Ectodermal cell (in vitro differentiated cells): ENCODE results near the gene RBFOX2.
"Not testable (repeated sequence)": the region's sequence is repeated elsewhere in the genome, so short reads cannot be mapped to it uniquely, and the experiment has no call there.

Experiments
- H3K27ac ChIP-seq: 2 replicates; pipeline ENCODE4 v1.7.0; 2013; ENCODE audit warnings: mild to moderate bottlenecking, low read depth, low read length; ENCODE audit not compliant: insufficient read depth, poor library complexity, severe bottlenecking
- H3K27me3 ChIP-seq: 2 replicates; pipeline ENCODE4 v1.7.0; 2013; ENCODE audit warnings: mild to moderate bottlenecking, low read length; ENCODE audit not compliant: insufficient read depth, control insufficient read depth, poor library complexity, severe bottlenecking
- H3K36me3 ChIP-seq: one replicate; pipeline ENCODE4 v1.7.0; 2013; ENCODE audit warnings: low read length; ENCODE audit not compliant: control insufficient read depth, insufficient read depth
- H3K4me1 ChIP-seq: one replicate; pipeline ENCODE4 v1.7.0; 2013; ENCODE audit warnings: low read length; ENCODE audit not compliant: control insufficient read depth, insufficient read depth
- H3K4me3 ChIP-seq: 2 replicates; pipeline ENCODE4 v1.7.0; 2013; ENCODE audit warnings: low read depth, low read length, control low read depth; ENCODE audit not compliant: insufficient read depth
- H3K9me3 ChIP-seq: 2 replicates; pipeline ENCODE4 v1.7.0; 2013; ENCODE audit warnings: mild to moderate bottlenecking, low read length, moderate library complexity; ENCODE audit not compliant: control insufficient read depth
- WGBS, 2 experiments: methylation state at CpG; one replicate each; pipeline ENCODE4 v1.1.7; 2013; ENCODE audit warnings: missing lambda C conversion rate in 2 of 2; 5-methylcytosine and 5-hydroxymethylcytosine counted together

The RBFOX2 gene

DNA sequence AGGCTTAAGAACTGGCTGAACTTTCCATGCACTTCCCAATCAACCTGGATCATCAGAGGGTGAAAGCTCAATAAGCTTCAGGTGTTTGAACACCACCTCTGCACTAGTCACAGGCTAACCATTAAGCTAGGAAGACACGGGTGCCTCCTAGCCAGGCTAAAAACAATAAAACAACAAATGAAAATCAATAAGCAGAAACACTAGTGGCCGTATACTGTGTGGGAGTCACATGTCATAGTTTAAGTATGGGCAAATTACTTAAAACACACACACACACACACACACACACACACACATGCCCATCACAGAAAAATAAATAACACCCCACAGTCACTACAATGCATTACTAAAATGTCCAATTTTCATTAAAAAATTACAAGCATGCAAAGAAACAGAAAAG lies 225.7 kb downstream of the RBFOX2 start:
- Histone ChIP-seq H3K9me3 (no peaks in the 10 kb centered on the region), H3K27ac (no peak overlapping the region), H3K4me1 (peaks cover 4% of the 10 kb centered on the region), H3K36me3 (peaks cover 7% of the 10 kb centered on the region), H3K27me3 (no peaks in the 10 kb centered on the region), H3K4me3 (no peak overlapping the region)
- 93 to 96% methylated on average over 2 of the region's 2 CpGs for WGBS, 2 experiments

DNA sequence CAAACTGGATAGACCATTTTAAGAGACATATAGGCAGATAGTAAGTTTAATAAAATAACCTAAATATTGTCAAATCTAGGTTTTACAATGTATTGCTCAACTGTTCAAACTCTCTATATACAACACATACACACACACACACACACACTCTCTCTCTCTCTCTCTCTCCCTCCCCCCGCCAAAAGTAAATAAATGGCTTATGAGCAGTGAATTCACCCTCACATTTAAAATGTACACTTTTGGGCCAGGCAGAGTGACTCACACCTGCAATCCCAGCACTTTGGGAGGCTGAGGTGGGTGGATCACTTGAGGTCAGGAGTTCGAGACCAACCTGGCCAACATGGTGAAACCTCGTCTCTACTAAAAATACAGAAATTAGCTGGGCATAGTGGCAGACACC lies 227.3 kb downstream of the RBFOX2 start:
- H3K27me3 ChIP-seq, H3K9me3 ChIP-seq, H3K4me1 ChIP-seq, H3K4me3 ChIP-seq, H3K36me3 ChIP-seq, H3K27ac ChIP-seq: not testable (repeated sequence)
- WGBS, 2 experiments, result 89 to 94% methylated on average over 3 of the region's 3 CpGs

DNA sequence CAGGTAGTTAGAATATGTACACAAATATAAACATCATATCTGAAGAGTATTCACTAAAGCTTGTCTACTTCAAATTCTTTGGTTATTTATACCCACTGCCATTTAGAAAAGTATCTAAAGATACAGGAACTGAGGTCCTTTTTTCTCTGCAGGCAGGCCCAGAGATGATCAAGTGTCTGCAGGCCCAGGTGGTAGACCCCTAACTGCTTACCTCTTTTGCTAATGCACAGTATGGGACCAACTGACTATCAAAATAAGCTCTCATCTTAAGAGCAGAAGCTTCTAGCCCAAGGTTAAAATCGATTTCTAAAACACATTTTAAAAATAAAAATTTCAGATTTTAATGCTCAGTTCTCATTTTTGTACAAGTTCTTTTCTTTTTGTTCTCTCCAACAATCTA lies 229.5 kb downstream of the RBFOX2 start:
- no peaks in the 10 kb centered on the region for H3K27me3 ChIP-seq
- H3K4me1 ChIP-seq, result peaks cover 4% of the 10 kb centered on the region
- H3K9me3 ChIP-seq, result no peaks in the 10 kb centered on the region
- no peaks in the 10 kb centered on the region for H3K36me3 ChIP-seq
- 85% methylated on average over 1 of the region's 1 CpG for WGBS, 2 experiments
- no peak overlapping the region for H3K4me3 ChIP-seq
- no peak overlapping the region for H3K27ac ChIP-seq

DNA sequence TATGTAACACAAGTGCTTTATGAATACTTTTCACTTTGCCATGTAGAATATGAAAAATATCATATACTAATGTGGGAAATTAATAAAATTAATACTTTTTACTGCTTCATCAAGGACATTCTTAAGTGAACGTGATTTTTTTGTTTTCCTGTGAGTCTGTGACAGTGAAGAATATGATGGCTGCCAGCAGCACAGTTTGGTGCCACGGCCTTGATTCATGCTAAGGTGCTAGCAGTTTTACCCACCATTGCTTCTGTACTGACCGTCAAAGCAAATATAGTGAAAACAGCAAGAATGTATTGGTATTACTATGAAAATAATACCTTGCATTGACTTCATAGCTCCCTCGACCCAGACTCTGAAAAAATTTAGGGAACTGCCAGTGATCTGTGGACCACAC lies 231.2 kb downstream of the RBFOX2 start:
- H3K9me3 ChIP-seq, result no peaks in the 10 kb centered on the region
- H3K4me3 ChIP-seq, result no peak overlapping the region
- WGBS, 2 experiments, result 91 to 92% methylated on average over 4 of the region's 4 CpGs
- no peaks in the 10 kb centered on the region for H3K36me3 ChIP-seq
- H3K27me3 ChIP-seq, result no peaks in the 10 kb centered on the region
- H3K27ac ChIP-seq, result no peak overlapping the region
- peaks cover 4% of the 10 kb centered on the region for H3K4me1 ChIP-seq

DNA sequence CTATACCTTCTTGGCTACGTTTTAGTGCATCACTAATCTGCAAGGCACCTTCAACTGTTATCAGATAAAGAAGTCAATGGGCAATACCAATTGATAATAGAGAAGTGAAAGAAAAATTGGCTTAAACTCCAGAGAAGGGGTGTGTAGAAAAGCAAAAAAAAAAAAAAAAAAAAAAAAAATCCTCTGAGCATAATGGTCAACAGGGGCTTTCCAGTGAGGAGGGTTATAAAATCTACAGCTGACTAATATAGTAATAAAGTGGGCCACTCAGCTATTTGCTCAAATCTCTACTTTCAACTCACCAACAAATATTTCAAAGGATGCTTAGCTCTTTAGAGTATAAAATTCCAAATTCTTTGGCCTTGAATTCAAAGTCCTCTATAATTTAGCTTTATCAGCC lies 233.1 kb downstream of the RBFOX2 start:
- H3K27ac ChIP-seq, result no peak overlapping the region
- 90 to 93% methylated on average over 1 of the region's 1 CpG for WGBS, 2 experiments

GRCh38 chr22:35792506-35792905 lies 236.1 kb downstream of the RBFOX2 start:
- WGBS, 2 experiments, result 92 to 96% methylated on average over 3 to 4 of the region's 4 CpGs
- H3K27ac ChIP-seq, result no peak overlapping the region
- H3K4me3 ChIP-seq, result no peak overlapping the region
- H3K36me3 ChIP-seq, result no peaks in the 10 kb centered on the region
- H3K9me3 ChIP-seq, result no peaks in the 10 kb centered on the region
- H3K27me3 ChIP-seq, result no peaks in the 10 kb centered on the region
- no peaks in the 10 kb centered on the region for H3K4me1 ChIP-seq

More for the DNA sequence above, 233.1 kb downstream of the RBFOX2 start:
- Histone ChIP-seq H3K4me1 (peaks cover 1% of the 10 kb centered on the region), H3K27me3 (no peaks in the 10 kb centered on the region), H3K36me3 (no peaks in the 10 kb centered on the region), H3K4me3 (no peak overlapping the region), H3K9me3 (no peaks in the 10 kb centered on the region)

DNA sequence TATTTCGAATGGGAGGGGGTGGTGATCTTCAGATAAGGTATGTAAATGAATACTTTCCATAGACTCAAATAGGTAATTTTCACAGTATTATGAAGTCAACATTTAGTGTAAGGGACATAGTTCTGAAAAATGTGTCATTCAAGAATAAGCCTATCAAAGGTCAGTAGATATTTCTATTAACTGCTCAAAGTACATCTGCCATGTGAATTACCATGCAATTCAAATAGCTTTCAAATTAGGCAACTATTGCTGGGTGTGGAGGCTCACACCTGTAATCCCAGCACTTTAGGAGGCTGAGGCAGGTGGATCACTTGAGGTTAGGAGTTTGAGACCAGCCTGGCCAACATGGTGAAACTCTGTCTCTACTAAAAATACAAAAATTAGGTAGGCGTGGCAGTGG lies 236.8 kb downstream of the RBFOX2 start:
- H3K4me3 ChIP-seq, H3K9me3 ChIP-seq, H3K36me3 ChIP-seq, H3K27ac ChIP-seq, H3K4me1 ChIP-seq, H3K27me3 ChIP-seq: not testable (repeated sequence)
- WGBS, 2 experiments, result 95 to 96% methylated on average over 1 of the region's 2 CpGs

- H3K27ac ChIP-seq, result no peak overlapping the region
- no peaks in the 10 kb centered on the region for H3K9me3 ChIP-seq
- 92 to 93% methylated on average over 4 of the region's 4 CpGs for WGBS, 2 experiments
- peaks cover 5% of the 10 kb centered on the region for H3K36me3 ChIP-seq
- no peaks in the 10 kb centered on the region for H3K27me3 ChIP-seq
- H3K4me1 ChIP-seq, result no peaks in the 10 kb centered on the region
- H3K4me3 ChIP-seq, result no peak overlapping the region
These were observed 243.3 kb downstream of the RBFOX2 start for GRCh38 chr22:35785181-35785923.

DNA sequence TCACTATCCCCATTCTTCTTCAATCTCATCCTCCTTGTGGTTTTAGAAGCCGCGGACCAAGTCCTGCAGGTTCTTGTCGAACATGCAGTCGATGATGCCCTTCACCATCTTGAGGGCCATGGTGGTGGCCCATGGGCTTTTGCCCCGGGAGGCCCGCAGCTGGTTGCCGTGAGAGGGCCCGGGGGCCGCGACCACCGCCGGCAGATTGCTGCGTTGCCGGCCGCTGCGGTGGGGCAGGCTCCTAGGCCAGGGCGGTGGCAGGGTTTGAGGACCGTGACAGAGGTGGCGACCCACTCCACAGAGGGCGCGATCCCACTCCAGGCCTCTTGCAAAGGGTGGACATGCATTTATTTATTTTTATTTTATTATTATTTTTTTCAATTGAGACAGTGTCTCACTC lies 244.0 kb downstream of the RBFOX2 start:
- 96 to 99% methylated on average over 21 of the region's 21 CpGs for WGBS, 2 experiments
- H3K4me1 ChIP-seq, result no peaks in the 10 kb centered on the region
- peaks cover 5% of the 10 kb centered on the region for H3K36me3 ChIP-seq
- no peak overlapping the region for H3K4me3 ChIP-seq
- H3K27ac ChIP-seq, result no peak overlapping the region
- no peaks in the 10 kb centered on the region for H3K9me3 ChIP-seq
- H3K27me3 ChIP-seq, result no peaks in the 10 kb centered on the region

- no peaks in the 10 kb centered on the region for H3K9me3 ChIP-seq
- H3K4me1 ChIP-seq, result no peaks in the 10 kb centered on the region
- no peak overlapping the region for H3K4me3 ChIP-seq
- H3K36me3 ChIP-seq, result peaks cover 5% of the 10 kb centered on the region
- 89 to 92% methylated on average over 11 of the region's 11 CpGs for whole genome bisulfite sequencing, 2 experiments
- no peak overlapping the region for H3K27ac ChIP-seq
- H3K27me3 ChIP-seq, result no peaks in the 10 kb centered on the region
These were observed 244.5 kb downstream of the RBFOX2 start for GRCh38 chr22:35783943-35784614.
